ENCODE results near the gene HTRA1.

DNA sequence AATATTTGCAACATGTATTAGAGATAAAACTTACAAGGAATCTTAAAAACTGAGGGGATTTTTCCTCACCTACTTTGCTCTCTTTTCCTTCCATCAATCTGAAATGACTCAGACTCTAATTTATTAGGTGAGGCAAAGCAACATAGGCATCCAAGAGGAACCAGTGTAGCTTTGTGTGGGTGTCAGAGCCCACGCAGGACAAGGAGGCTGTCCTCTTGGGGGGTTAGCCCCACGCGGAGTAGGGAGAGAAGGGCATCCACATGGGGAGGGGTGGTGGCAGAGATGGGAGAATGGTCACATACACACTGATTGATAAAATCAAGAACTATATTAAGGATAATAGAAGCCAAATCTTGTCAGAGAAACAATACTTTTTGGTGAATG lies 40.7 kb upstream of the HTRA1 start:
- TF ChIP-seq, protein P1, sequence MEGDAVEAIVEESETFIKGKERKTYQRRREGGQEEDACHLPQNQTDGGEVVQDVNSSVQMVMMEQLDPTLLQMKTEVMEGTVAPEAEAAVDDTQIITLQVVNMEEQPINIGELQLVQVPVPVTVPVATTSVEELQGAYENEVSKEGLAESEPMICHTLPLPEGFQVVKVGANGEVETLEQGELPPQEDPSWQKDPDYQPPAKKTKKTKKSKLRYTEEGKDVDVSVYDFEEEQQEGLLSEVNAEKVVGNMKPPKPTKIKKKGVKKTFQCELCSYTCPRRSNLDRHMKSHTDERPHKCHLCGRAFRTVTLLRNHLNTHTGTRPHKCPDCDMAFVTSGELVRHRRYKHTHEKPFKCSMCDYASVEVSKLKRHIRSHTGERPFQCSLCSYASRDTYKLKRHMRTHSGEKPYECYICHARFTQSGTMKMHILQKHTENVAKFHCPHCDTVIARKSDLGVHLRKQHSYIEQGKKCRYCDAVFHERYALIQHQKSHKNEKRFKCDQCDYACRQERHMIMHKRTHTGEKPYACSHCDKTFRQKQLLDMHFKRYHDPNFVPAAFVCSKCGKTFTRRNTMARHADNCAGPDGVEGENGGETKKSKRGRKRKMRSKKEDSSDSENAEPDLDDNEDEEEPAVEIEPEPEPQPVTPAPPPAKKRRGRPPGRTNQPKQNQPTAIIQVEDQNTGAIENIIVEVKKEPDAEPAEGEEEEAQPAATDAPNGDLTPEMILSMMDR (IDR thresholded peaks at IDR 0.05) = no peak
- TF ChIP-seq POLR2A (IDR thresholded peaks at IDR 0.05) (no peak), EP300 (IDR thresholded peaks at IDR 0.05) (no peak), POLR2AphosphoS5 (IDR thresholded peaks at IDR 0.05) (no peak)

Measured in sigmoid colon (tissue), 4 donors.